Fibroblast of lung (primary cell): ENCODE results near the gene MAP3K4. TPM values are rescaled to one million over a fixed set of nuclear protein-coding genes. Genes with fewer than 3 reads are reported as not detected.

Experiments
- DNase-seq, 2 donors: peaks; one replicate each; pipeline versions ENCODE4 v3.0.0 to v3.0.0-alpha.2; 2010; ENCODE audit warnings: low read depth in 2 of 2
- H2AFZ ChIP-seq: 2 replicates; pipeline ENCODE4 v1.5.1; 2012; ENCODE audit warnings: low read length, control low read depth, inconsistent platforms
- H3K27ac ChIP-seq: 2 replicates; pipeline ENCODE4 v1.5.1; 2011; ENCODE audit warnings: low read length, control low read depth; ENCODE audit not compliant: insufficient read depth
- H3K27me3 ChIP-seq: 2 replicates; pipeline ENCODE4 v1.5.1; 2011; ENCODE audit warnings: mild to moderate bottlenecking, low read length; ENCODE audit not compliant: control insufficient read depth, insufficient read depth
- H3K36me3 ChIP-seq: 2 replicates; pipeline ENCODE4 v1.5.1; 2011; ENCODE audit warnings: low read length; ENCODE audit not compliant: control insufficient read depth, insufficient read depth
- H3K4me1 ChIP-seq: 2 replicates; pipeline ENCODE4 v1.5.1; 2011; ENCODE audit warnings: low read length; ENCODE audit not compliant: control insufficient read depth, insufficient read depth; ENCODE audit errors: extremely low read depth
- H3K4me2 ChIP-seq: 2 replicates; pipeline ENCODE4 v1.5.1; 2011; ENCODE audit warnings: low read length, control low read depth; ENCODE audit not compliant: insufficient read depth; ENCODE audit errors: extremely low read depth
- H3K4me3 ChIP-seq, 4 experiments: fragments of 200-600 bp in 1 of 4; sonication (generic) in 1 of 4; replicated peaks in 1 of 4; 2 replicates each; pipeline ENCODE4 v1.5.1; 2011 to 2016; ENCODE audit warnings: low read length in 4 of 4, low read depth in 3 of 4, mild to moderate bottlenecking in 3 of 4, control low read depth in 2 of 4, inconsistent platforms in 1 of 4, mixed read lengths in 1 of 4; ENCODE audit not compliant: insufficient read depth in 1 of 4; ENCODE audit errors: control extremely low read depth in 1 of 4
- H3K79me2 ChIP-seq: 2 replicates; pipeline ENCODE4 v1.5.1; 2012; ENCODE audit warnings: mild to moderate bottlenecking, low read length, inconsistent platforms; ENCODE audit not compliant: control insufficient read depth, insufficient read depth
- H3K9ac ChIP-seq: 2 replicates; pipeline ENCODE4 v1.5.1; 2011; ENCODE audit warnings: mild to moderate bottlenecking, low read length, control low read depth; ENCODE audit not compliant: insufficient read depth
- H3K9me3 ChIP-seq: 2 replicates; pipeline ENCODE4 v1.5.1; 2012; ENCODE audit warnings: low read depth, low read length; ENCODE audit not compliant: control insufficient read depth, insufficient read depth
- H4K20me1 ChIP-seq: 2 replicates; pipeline ENCODE4 v1.5.1; 2011; ENCODE audit warnings: low read length; ENCODE audit not compliant: control insufficient read depth, insufficient read depth; ENCODE audit errors: extremely low read depth
- EZH2 ChIP-seq: IDR thresholded peaks from 2 replicates; pipeline ENCODE4 v1.5.1; 2012; ENCODE audit warnings: low read length, control low read depth, mild to moderate bottlenecking; ENCODE audit errors: missing control alignments
- polyA plus RNA-seq, 2 donors: library from polyadenylated mRNA; depleted of rRNA in 1 of 2; stranded (reverse) in 1 of 2; unstranded in 1 of 2; fragments of >200 nt; gene quantifications; 2 replicates each; pipeline ENCODE4 v1.2.1, GENCODE V29; 2011 to 2012; ENCODE audit warnings: missing spikeins in 1 of 2
- total RNA-seq: library from RNA; depleted of rRNA; stranded (reverse); fragments of >200 nt; gene quantifications from 2 replicates; pipeline ENCODE4 v1.2.1, GENCODE V29; 2014
- TF ChIP-seq, protein P1 (sequence below), 2 donors: IDR thresholded peaks in 1 of 2; conservative IDR thresholded peaks in 1 of 2; 1 replicate in 1 of 2; 2 replicates in 1 of 2; pipeline ENCODE4 v1.5.1; 2011 to 2012; ENCODE audit warnings: low read length in 2 of 2, control low read depth in 1 of 2, inconsistent platforms in 1 of 2, low read depth in 1 of 2, mild to moderate bottlenecking in 1 of 2

Gene MAP3K4
- total and polyA plus RNA-seq, 2 donors (not counting 1 experiment from before 2014, with no cell fraction given) = 9.1 to 44.4 TPM

DNA sequence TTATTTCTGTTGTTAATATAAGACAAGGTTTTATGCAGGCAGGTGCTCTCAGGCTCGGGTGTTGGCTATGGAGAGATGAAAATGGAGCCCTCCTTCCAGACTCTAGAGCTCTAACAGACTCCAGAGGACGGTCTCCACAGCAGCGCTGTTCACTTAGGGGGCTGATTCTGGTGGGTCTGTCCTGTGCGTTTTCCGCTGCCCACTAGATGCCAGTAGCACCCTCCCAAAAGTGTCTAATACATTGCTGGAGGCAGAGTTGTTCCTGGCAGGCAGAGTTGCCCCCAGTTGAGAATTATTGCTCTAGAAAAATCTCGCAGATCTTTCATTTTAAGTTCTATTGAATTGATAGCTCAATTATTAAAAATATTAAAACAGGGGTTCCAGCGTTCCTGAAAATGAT, 109.9 kb downstream of the MAP3K4 start:
- peaks cover 4% of the 10 kb centered on the region for H3K4me1 ChIP-seq
- H3K27me3 ChIP-seq = no peaks in the 10 kb centered on the region
- no peaks in the 10 kb centered on the region for H4K20me1 ChIP-seq
- no peak overlapping the region for H3K27ac ChIP-seq
- no peak overlapping the region for H2AFZ ChIP-seq
- H3K9me3 ChIP-seq = no peaks in the 10 kb centered on the region
- no peak overlapping the region for H3K9ac ChIP-seq
- no peak overlapping the region for H3K4me2 ChIP-seq
- no peaks in the 10 kb centered on the region for H3K79me2 ChIP-seq
- peak in 1 of 2 donors; percentile 23 for DNase-seq
- TF ChIP-seq, protein P1, sequence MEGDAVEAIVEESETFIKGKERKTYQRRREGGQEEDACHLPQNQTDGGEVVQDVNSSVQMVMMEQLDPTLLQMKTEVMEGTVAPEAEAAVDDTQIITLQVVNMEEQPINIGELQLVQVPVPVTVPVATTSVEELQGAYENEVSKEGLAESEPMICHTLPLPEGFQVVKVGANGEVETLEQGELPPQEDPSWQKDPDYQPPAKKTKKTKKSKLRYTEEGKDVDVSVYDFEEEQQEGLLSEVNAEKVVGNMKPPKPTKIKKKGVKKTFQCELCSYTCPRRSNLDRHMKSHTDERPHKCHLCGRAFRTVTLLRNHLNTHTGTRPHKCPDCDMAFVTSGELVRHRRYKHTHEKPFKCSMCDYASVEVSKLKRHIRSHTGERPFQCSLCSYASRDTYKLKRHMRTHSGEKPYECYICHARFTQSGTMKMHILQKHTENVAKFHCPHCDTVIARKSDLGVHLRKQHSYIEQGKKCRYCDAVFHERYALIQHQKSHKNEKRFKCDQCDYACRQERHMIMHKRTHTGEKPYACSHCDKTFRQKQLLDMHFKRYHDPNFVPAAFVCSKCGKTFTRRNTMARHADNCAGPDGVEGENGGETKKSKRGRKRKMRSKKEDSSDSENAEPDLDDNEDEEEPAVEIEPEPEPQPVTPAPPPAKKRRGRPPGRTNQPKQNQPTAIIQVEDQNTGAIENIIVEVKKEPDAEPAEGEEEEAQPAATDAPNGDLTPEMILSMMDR (conservative IDR thresholded peaks at IDR 0.05 in 1 of 2, IDR thresholded peaks at IDR 0.05 in 1 of 2; ENCODE audit: low read depth in 1 of 2, low read length in 2 of 2) = peak; percentile 10 to 29
- TF ChIP-seq EZH2 = no peak
- H3K36me3 ChIP-seq = peaks cover 3% of the 10 kb centered on the region
- no peak overlapping the region for H3K4me3 ChIP-seq

DNA sequence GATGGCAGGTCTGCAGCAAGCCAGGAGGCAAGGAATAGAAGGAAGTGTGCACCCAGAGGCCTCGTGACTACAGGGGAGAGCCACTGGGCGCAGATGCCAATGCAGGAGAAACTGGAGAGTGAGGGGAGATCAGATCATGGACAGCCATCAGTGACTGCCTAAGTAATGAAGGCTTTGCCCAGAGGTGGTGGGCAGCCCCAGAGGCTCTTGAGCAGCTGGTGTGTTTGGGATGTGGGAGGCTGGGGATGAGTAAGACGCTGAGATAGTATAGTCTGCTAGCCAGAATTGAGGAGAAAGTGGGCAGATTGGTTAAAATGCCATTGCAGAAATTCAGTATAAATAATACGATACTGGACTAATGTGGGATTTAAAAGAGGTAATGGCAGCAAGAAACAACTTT, 111.9 kb downstream of the MAP3K4 start:
- Histone ChIP-seq H3K4me3 (no peak overlapping the region), H3K36me3 (peaks cover 7% of the 10 kb centered on the region), H4K20me1 (no peaks in the 10 kb centered on the region), H3K4me2 (no peak overlapping the region), H3K9me3 (no peaks in the 10 kb centered on the region), H3K4me1 (peaks cover 4% of the 10 kb centered on the region), H3K27me3 (no peaks in the 10 kb centered on the region), H3K9ac (no peak overlapping the region), H2AFZ (no peak overlapping the region), H3K79me2 (no peaks in the 10 kb centered on the region), H3K27ac (no peak overlapping the region)
- no peak for DNase-seq
- TF ChIP-seq EZH2 = no peak
- TF ChIP-seq, protein P1 (conservative IDR thresholded peaks at IDR 0.05 in 1 of 2, IDR thresholded peaks at IDR 0.05 in 1 of 2; ENCODE audit: low read depth in 1 of 2, low read length in 2 of 2) = no peak

DNA sequence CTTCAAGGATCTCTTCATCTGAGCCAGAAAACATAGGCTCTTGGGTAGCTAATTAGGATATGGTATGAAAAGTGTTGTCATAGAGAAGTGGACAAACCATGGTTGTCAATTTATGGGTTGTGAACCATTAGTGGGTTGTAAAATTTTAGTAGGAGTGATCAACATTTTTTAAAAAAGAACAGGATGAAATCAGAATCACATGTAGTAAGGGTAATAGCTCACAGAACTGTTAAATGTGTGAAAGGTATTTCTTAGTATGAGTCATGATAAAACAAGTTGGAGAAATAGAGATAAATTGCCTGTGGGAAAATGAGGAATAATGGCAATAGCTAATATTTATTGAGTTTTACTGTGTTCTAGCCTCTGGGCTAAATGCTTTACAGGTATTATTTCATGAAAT, 113.4 kb downstream of the MAP3K4 start:
- DNase-seq = peak; percentile 39 to 63
- Histone ChIP-seq H3K4me2 (no peak overlapping the region), H3K9ac (no peak overlapping the region), H3K27me3 (no peaks in the 10 kb centered on the region), H3K4me1 (peaks cover 4% of the 10 kb centered on the region), H2AFZ (no peak overlapping the region), H3K27ac (no peak overlapping the region), H3K9me3 (no peaks in the 10 kb centered on the region), H4K20me1 (no peaks in the 10 kb centered on the region), H3K79me2 (no peaks in the 10 kb centered on the region), H3K4me3 (no peak overlapping the region), H3K36me3 (peaks cover 12% of the 10 kb centered on the region)
- no peak for TF ChIP-seq EZH2
- TF ChIP-seq, protein P1 (conservative IDR thresholded peaks at IDR 0.05 in 1 of 2, IDR thresholded peaks at IDR 0.05 in 1 of 2; ENCODE audit: low read depth in 1 of 2, low read length in 2 of 2) = no peak
